SH-SY5Y (cell line): Measurements from ENCODE around the gene RBM27.

Experiments
- GATA2 ChIP-seq: IDR thresholded peaks from 2 replicates; pipeline ENCODE4 v1.6.1; 2011; ENCODE audit warnings: mild to moderate bottlenecking, low read depth, low read length
- GATA3 ChIP-seq: IDR thresholded peaks from 2 replicates; pipeline ENCODE4 v1.6.1; 2011; ENCODE audit warnings: low read depth, mild to moderate bottlenecking, low read length, moderate library complexity

DNA sequence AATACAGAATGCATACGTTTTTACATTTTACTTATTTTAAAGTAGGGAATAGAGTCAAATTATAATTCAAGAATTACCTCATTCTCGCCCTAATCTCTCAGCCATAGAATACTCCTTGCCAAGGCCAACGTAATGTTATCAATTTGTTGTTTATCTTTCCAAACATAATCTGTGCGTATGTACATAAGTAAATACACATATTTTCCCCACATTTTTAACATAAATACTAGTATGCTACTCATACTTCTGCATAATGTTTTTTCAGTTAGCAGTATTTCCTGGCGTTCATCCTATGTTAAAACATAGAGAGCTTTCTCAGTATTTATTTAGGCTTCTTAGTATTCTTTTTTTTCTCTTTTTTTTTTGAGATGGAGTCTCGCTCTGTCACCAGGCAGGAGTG, 28.8 kb downstream of the RBM27 start:
- no peak for TF ChIP-seq GATA2
- TF ChIP-seq GATA3, result no peak
